GM19324 (cell line): ENCODE data around the gene MSANTD1.

Source experiments
- ATAC-seq: cut with Tn5 transposase; IDR thresholded peaks from one replicate; pipeline ENCODE4 v1.9.1; 2021; ENCODE audit warnings: mild to moderate bottlenecking, moderate library complexity; ENCODE audit not compliant: unreplicated experiment, low FRiP score

The MSANTD1 gene

GRCh38 chr4:3261411-3262207, 12.7 kb downstream of the MSANTD1 start:
- ATAC-seq, result no peak

- no peak for ATAC-seq
These were observed 13.5 kb downstream of the MSANTD1 start for GRCh38 chr4:3262208-3263052.

GRCh38 chr4:3263053-3263875, 14.3 kb downstream of the MSANTD1 start:
- no peak for ATAC-seq

GRCh38 chr4:3263876-3264193, 14.9 kb downstream of the MSANTD1 start:
- ATAC-seq, result no peak

- no peak for ATAC-seq
These were observed 17.1 kb downstream of the MSANTD1 start for GRCh38 chr4:3266076-3266475.

GRCh38 chr4:3267576-3268394, 18.8 kb downstream of the MSANTD1 start:
- ATAC-seq, result no peak

- no peak for ATAC-seq
These were observed 19.6 kb downstream of the MSANTD1 start for GRCh38 chr4:3268395-3269104.

- no peak for ATAC-seq
These were observed 20.4 kb downstream of the MSANTD1 start for GRCh38 chr4:3269105-3269927.

- no peak for ATAC-seq
These were observed 21.1 kb downstream of the MSANTD1 start for GRCh38 chr4:3269991-3270611.

- ATAC-seq, result no peak
These were observed 22.2 kb downstream of the MSANTD1 start for GRCh38 chr4:3271131-3271530.

GRCh38 chr4:3276986-3277385, 28.0 kb downstream of the MSANTD1 start:
- no peak for ATAC-seq

- no peak for ATAC-seq
These were observed 31.5 kb downstream of the MSANTD1 start for GRCh38 chr4:3280466-3280865.

GRCh38 chr4:3283483-3283882, 34.5 kb downstream of the MSANTD1 start:
- no peak for ATAC-seq

- no peak for ATAC-seq
These were observed 35.0 kb downstream of the MSANTD1 start for GRCh38 chr4:3283916-3284315.

- ATAC-seq, result no peak
These were observed 36.0 kb downstream of the MSANTD1 start for GRCh38 chr4:3284734-3285557.

- ATAC-seq, result peak; percentile 84
These were observed 36.8 kb downstream of the MSANTD1 start for GRCh38 chr4:3285558-3286334.
